KOPT-K1 (cell line): ENCODE measurements around the gene GALNT14.
"Not testable (repeated sequence)": the region's sequence is repeated elsewhere in the genome, so short reads cannot be mapped to it uniquely, and the experiment has no call there.

Source experiments
- H3K27ac ChIP-seq: fragments of 200-600 bp; sonication (generic); 2 replicates; pipeline ENCODE4 v1.5.1; 2016; ENCODE audit warnings: antibody characterized with exemption, mild to moderate bottlenecking, low read depth, low read length; ENCODE audit not compliant: poor library complexity, severe bottlenecking
- H3K36me3 ChIP-seq: fragments of 200-600 bp; sonication (generic); 2 replicates; pipeline ENCODE4 v1.5.1; 2017; ENCODE audit warnings: antibody characterized with exemption, mild to moderate bottlenecking, low read length, moderate library complexity; ENCODE audit not compliant: insufficient read depth
- H3K9me3 ChIP-seq: fragments of 200-600 bp; sonication (generic); 2 replicates; pipeline ENCODE4 v1.5.1; 2017; ENCODE audit warnings: antibody characterized with exemption, low read length, mild to moderate bottlenecking; ENCODE audit not compliant: insufficient read depth, poor library complexity, severe bottlenecking

GALNT14 gene

GRCh38 chr2:31138037-31138962 lies at the start of gene GALNT14:
TSS of gene GALNT14 (minus strand) at chr2:31138440. CDS start at chr2:31138086, 354 bp downstream.
- Histone ChIP-seq H3K9me3 (peaks cover 27% of the 10 kb centered on the region), H3K36me3 (no peaks in the 10 kb centered on the region), H3K27ac (no peak within 1 kb of the TSS)

- no peaks in the 10 kb centered on the region for H3K36me3 ChIP-seq
- no peaks in the 10 kb centered on the region for H3K9me3 ChIP-seq
- no peak overlapping the region for H3K27ac ChIP-seq
Measured at GRCh38 chr2:31187166-31187565, 48.9 kb upstream of the GALNT14 start.

- H3K27ac ChIP-seq, H3K36me3 ChIP-seq, H3K9me3 ChIP-seq: not testable (repeated sequence)
Measured at GRCh38 chr2:31183973-31184372, 45.7 kb upstream of the GALNT14 start.

GRCh38 chr2:31176742-31177141 lies 38.5 kb upstream of the GALNT14 start:
- Histone ChIP-seq H3K36me3 (no peaks in the 10 kb centered on the region), H3K9me3 (no peaks in the 10 kb centered on the region), H3K27ac (no peak overlapping the region)

- no peak overlapping the region for H3K27ac ChIP-seq
- H3K9me3 ChIP-seq = no peaks in the 10 kb centered on the region
- H3K36me3 ChIP-seq = no peaks in the 10 kb centered on the region
Measured at GRCh38 chr2:31171142-31171541, 32.9 kb upstream of the GALNT14 start.

GRCh38 chr2:31170071-31170698 lies 31.9 kb upstream of the GALNT14 start:
- H3K9me3 ChIP-seq = no peaks in the 10 kb centered on the region
- H3K36me3 ChIP-seq = no peaks in the 10 kb centered on the region
- no peak overlapping the region for H3K27ac ChIP-seq

GRCh38 chr2:31168291-31168690 lies 30.1 kb upstream of the GALNT14 start:
- H3K27ac ChIP-seq = no peak overlapping the region
- no peaks in the 10 kb centered on the region for H3K9me3 ChIP-seq
- no peaks in the 10 kb centered on the region for H3K36me3 ChIP-seq

- Histone ChIP-seq H3K27ac (no peak overlapping the region), H3K36me3 (no peaks in the 10 kb centered on the region)
Measured at GRCh38 chr2:31166925-31167324, 28.7 kb upstream of the GALNT14 start.

GRCh38 chr2:31163011-31163539 lies 24.8 kb upstream of the GALNT14 start:
- H3K9me3 ChIP-seq = no peaks in the 10 kb centered on the region
- H3K36me3 ChIP-seq = no peaks in the 10 kb centered on the region
- H3K27ac ChIP-seq = no peak overlapping the region

More at GRCh38 chr2:31166925-31167324, 28.7 kb upstream of the GALNT14 start:
- no peaks in the 10 kb centered on the region for H3K9me3 ChIP-seq

- H3K9me3 ChIP-seq = peaks cover 2% of the 10 kb centered on the region
- H3K27ac ChIP-seq = no peak overlapping the region
- no peaks in the 10 kb centered on the region for H3K36me3 ChIP-seq
Measured at GRCh38 chr2:31161637-31162036, 23.4 kb upstream of the GALNT14 start.

- H3K9me3 ChIP-seq = peaks cover under 1% of the 10 kb centered on the region
- no peaks in the 10 kb centered on the region for H3K36me3 ChIP-seq
- H3K27ac ChIP-seq = no peak overlapping the region
Measured at GRCh38 chr2:31151501-31151900, 13.3 kb upstream of the GALNT14 start.

GRCh38 chr2:31150120-31150670 lies 12.0 kb upstream of the GALNT14 start:
- Histone ChIP-seq H3K27ac (no peak overlapping the region), H3K9me3 (no peaks in the 10 kb centered on the region), H3K36me3 (no peaks in the 10 kb centered on the region)

GRCh38 chr2:31148514-31148913 lies 10.3 kb upstream of the GALNT14 start:
- Histone ChIP-seq H3K36me3 (no peaks in the 10 kb centered on the region), H3K9me3 (no peaks in the 10 kb centered on the region), H3K27ac (no peak overlapping the region)

GRCh38 chr2:31147645-31148044 lies 9.4 kb upstream of the GALNT14 start:
- H3K36me3 ChIP-seq = no peaks in the 10 kb centered on the region
- no peaks in the 10 kb centered on the region for H3K9me3 ChIP-seq
- no peak overlapping the region for H3K27ac ChIP-seq

GRCh38 chr2:31142110-31142509 lies 3.9 kb upstream of the GALNT14 start:
- Histone ChIP-seq H3K36me3 (no peaks in the 10 kb centered on the region), H3K9me3 (peaks cover 19% of the 10 kb centered on the region)

More at GRCh38 chr2:31142110-31142509, 3.9 kb upstream of the GALNT14 start:
- no peak overlapping the region for H3K27ac ChIP-seq
